HEK293 (cell line): ENCODE data around the gene MDH1B.

ENCODE experiments used
- PRDM1 ChIP-seq: fragments of 450-650 bp; formaldehyde crosslinking; IDR thresholded peaks from 2 replicates; pipeline ENCODE4; 2016; ENCODE audit warnings: missing biosample characterization, missing genetic modification characterization
- SETDB1 ChIP-seq: IDR thresholded peaks from one replicate; pipeline ENCODE4 v1.6.1; 2017; ENCODE audit warnings: mild to moderate bottlenecking, low read length, moderate library complexity, mixed read lengths; ENCODE audit not compliant: insufficient read length
- ZBTB8A ChIP-seq: fragments of 450-650 bp; formaldehyde crosslinking; IDR thresholded peaks from 2 replicates; pipeline ENCODE4 v1.5.1; 2016; ENCODE audit warnings: missing biosample characterization, missing genetic modification characterization
- ZNF223 ChIP-seq: fragments of 450-650 bp; formaldehyde crosslinking; IDR thresholded peaks from 2 replicates; pipeline ENCODE4 v1.5.1; 2016; ENCODE audit warnings: missing biosample characterization, missing genetic modification characterization
- ZNF37A ChIP-seq: fragments of 450-650 bp; IDR thresholded peaks from 2 replicates; pipeline ENCODE4 v1.5.1; 2018; ENCODE audit warnings: missing biosample characterization, missing genetic modification characterization
- ZXDB ChIP-seq: fragments of 450-650 bp; formaldehyde crosslinking; IDR thresholded peaks from 2 replicates; pipeline ENCODE4 v1.5.1; 2016; ENCODE audit warnings: missing biosample characterization, missing genetic modification characterization
- TF ChIP-seq, protein P1 (sequence below): fragments of 450-650 bp; formaldehyde crosslinking; IDR thresholded peaks from 2 replicates; pipeline ENCODE4 v1.5.1; 2016; ENCODE audit warnings: missing biosample characterization, missing genetic modification characterization
- TF ChIP-seq, protein P2 (sequence below): sonication (generic); formaldehyde crosslinking; IDR thresholded peaks from 2 replicates; pipeline ENCODE4 v1.8.1; 2022; ENCODE audit warnings: mild to moderate bottlenecking, moderate library complexity, missing genetic modification reagents
- TF ChIP-seq, protein P3 (sequence below): fragments of 450-650 bp; formaldehyde crosslinking; IDR thresholded peaks from 2 replicates; pipeline ENCODE4 v1.5.1; 2016; ENCODE audit warnings: missing biosample characterization, missing genetic modification characterization
- TF ChIP-seq, protein P4 (sequence below): fragments of 450-650 bp; formaldehyde crosslinking; IDR thresholded peaks from 2 replicates; pipeline ENCODE4 v1.5.1; 2016; ENCODE audit warnings: missing biosample characterization, missing genetic modification characterization, low read depth
- TF ChIP-seq, protein P5 (sequence below): fragments of 450-650 bp; formaldehyde crosslinking; IDR thresholded peaks from 2 replicates; pipeline ENCODE4 v1.5.1; 2016; ENCODE audit warnings: missing biosample characterization, missing genetic modification characterization

DNA sequence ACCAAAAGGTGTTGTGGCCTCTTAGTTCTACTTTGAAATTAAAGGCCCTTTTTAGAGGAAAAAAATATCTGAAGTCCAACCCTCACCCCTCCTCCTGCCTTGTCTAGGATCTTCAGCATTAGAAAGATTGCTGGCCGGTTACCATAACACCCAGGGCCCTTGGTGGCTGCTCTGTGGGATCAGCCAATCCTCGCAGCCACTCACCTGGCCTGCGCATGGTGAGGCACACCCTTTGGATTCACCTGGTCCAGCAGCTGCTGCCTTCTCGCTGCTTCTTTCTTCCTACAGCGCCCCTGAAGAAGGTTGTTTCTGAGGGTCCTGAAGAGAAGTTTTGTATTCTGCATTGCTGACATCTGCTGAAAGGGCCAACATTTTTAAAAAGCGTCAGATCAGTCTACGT is 72.2 kb downstream of the MDH1B start:
- TF ChIP-seq, protein P1, sequence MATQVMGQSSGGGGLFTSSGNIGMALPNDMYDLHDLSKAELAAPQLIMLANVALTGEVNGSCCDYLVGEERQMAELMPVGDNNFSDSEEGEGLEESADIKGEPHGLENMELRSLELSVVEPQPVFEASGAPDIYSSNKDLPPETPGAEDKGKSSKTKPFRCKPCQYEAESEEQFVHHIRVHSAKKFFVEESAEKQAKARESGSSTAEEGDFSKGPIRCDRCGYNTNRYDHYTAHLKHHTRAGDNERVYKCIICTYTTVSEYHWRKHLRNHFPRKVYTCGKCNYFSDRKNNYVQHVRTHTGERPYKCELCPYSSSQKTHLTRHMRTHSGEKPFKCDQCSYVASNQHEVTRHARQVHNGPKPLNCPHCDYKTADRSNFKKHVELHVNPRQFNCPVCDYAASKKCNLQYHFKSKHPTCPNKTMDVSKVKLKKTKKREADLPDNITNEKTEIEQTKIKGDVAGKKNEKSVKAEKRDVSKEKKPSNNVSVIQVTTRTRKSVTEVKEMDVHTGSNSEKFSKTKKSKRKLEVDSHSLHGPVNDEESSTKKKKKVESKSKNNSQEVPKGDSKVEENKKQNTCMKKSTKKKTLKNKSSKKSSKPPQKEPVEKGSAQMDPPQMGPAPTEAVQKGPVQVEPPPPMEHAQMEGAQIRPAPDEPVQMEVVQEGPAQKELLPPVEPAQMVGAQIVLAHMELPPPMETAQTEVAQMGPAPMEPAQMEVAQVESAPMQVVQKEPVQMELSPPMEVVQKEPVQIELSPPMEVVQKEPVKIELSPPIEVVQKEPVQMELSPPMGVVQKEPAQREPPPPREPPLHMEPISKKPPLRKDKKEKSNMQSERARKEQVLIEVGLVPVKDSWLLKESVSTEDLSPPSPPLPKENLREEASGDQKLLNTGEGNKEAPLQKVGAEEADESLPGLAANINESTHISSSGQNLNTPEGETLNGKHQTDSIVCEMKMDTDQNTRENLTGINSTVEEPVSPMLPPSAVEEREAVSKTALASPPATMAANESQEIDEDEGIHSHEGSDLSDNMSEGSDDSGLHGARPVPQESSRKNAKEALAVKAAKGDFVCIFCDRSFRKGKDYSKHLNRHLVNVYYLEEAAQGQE (tag by site-specific recombination), result no peak
- TF ChIP-seq ZXDB (tag by site-specific recombination) (no peak), ZBTB8A (tag by site-specific recombination) (no peak), SETDB1 (no peak), ZNF37A (no peak), PRDM1 (tag by site-specific recombination) (no peak), ZNF223 (no peak)
- TF ChIP-seq, protein P2, sequence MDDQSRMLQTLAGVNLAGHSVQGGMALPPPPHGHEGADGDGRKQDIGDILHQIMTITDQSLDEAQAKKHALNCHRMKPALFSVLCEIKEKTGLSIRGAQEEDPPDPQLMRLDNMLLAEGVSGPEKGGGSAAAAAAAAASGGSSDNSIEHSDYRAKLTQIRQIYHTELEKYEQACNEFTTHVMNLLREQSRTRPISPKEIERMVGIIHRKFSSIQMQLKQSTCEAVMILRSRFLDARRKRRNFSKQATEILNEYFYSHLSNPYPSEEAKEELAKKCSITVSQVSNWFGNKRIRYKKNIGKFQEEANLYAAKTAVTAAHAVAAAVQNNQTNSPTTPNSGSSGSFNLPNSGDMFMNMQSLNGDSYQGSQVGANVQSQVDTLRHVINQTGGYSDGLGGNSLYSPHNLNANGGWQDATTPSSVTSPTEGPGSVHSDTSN (CRISPR knock-in tag), result no peak
- TF ChIP-seq, protein P3, sequence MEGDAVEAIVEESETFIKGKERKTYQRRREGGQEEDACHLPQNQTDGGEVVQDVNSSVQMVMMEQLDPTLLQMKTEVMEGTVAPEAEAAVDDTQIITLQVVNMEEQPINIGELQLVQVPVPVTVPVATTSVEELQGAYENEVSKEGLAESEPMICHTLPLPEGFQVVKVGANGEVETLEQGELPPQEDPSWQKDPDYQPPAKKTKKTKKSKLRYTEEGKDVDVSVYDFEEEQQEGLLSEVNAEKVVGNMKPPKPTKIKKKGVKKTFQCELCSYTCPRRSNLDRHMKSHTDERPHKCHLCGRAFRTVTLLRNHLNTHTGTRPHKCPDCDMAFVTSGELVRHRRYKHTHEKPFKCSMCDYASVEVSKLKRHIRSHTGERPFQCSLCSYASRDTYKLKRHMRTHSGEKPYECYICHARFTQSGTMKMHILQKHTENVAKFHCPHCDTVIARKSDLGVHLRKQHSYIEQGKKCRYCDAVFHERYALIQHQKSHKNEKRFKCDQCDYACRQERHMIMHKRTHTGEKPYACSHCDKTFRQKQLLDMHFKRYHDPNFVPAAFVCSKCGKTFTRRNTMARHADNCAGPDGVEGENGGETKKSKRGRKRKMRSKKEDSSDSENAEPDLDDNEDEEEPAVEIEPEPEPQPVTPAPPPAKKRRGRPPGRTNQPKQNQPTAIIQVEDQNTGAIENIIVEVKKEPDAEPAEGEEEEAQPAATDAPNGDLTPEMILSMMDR (tag by site-specific recombination), result no peak
- TF ChIP-seq, protein P4, sequence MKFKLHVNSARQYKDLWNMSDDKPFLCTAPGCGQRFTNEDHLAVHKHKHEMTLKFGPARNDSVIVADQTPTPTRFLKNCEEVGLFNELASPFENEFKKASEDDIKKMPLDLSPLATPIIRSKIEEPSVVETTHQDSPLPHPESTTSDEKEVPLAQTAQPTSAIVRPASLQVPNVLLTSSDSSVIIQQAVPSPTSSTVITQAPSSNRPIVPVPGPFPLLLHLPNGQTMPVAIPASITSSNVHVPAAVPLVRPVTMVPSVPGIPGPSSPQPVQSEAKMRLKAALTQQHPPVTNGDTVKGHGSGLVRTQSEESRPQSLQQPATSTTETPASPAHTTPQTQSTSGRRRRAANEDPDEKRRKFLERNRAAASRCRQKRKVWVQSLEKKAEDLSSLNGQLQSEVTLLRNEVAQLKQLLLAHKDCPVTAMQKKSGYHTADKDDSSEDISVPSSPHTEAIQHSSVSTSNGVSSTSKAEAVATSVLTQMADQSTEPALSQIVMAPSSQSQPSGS (tag by site-specific recombination), result no peak
- TF ChIP-seq, protein P5, sequence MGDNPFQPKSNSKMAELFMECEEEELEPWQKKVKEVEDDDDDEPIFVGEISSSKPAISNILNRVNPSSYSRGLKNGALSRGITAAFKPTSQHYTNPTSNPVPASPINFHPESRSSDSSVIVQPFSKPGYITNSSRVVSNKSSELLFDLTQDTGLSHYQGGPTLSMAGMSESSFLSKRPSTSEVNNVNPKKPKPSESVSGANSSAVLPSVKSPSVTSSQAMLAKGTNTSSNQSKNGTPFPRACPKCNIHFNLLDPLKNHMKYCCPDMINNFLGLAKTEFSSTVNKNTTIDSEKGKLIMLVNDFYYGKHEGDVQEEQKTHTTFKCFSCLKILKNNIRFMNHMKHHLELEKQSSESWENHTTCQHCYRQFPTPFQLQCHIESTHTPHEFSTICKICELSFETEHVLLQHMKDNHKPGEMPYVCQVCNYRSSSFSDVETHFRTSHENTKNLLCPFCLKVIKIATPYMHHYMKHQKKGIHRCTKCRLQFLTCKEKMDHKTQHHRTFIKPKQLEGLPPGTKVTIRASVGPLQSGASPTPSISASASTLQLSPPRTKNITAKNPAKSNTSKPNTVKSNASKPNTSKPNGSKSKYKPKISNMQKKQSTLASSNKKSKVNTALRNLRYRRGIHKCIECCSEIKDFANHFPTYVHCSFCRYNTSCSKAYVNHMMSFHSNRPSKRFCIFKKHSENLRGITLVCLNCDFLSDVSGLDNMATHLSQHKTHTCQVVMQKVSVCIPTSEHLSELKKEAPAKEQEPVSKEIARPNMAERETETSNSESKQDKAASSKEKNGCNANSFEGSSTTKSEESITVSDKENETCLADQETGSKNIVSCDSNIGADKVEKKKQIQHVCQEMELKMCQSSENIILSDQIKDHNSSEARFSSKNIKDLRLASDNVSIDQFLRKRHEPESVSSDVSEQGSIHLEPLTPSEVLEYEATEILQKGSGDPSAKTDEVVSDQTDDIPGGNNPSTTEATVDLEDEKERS (tag by site-specific recombination), result no peak
